ENCODE data around the gene CSF1R.
"Not testable (repeated sequence)": the region's sequence is repeated elsewhere in the genome, so short reads cannot be mapped to it uniquely, and the experiment has no call there.

The CSF1R gene

DNA sequence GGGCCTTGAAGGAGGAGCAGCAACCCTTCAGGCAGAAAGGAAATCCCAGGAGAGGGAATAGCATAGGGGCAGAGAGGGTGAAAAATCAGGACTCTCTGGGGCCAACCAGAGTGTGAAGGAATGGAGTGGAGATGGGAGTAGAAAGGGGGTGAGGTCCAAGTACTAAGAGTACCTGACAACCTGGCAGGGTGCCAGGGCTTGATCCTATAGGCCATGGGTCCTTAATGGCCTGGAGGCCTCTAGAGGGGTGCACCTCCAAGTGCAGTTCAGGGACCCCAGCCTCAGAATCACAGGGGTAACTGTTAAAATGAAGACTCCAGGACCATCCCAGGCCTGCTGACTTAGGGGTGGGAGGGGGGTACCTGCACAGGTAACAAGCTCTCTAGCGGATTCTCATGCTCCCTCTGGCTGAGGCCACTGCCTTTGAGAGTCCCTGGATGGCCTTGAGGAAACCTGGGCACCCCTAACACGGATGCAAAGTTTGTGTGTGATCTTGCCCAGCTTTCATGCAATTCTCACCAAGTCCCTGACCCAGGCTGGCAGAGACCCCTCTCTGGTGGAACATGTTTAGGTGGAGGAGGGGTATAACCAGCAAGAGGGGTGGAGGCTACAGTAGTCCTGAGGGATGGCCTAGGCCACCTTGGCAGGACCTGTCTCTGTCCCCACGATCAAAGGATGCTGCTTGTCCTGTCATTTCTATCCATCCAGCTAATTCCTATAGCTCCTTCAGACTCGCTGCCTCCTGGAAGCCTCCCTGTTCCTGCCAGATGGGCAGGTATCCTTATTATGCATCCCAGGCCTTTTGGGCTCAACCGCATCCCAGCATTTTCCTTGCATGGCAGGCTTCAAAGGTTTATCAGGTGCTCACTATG, 17.6 kb upstream of the CSF1R start:
- no peak for DNase-seq

- DNase-seq: no peak
These were observed 14.7 kb upstream of the CSF1R start for GRCh38 chr5:150101023-150101422.

DNA sequence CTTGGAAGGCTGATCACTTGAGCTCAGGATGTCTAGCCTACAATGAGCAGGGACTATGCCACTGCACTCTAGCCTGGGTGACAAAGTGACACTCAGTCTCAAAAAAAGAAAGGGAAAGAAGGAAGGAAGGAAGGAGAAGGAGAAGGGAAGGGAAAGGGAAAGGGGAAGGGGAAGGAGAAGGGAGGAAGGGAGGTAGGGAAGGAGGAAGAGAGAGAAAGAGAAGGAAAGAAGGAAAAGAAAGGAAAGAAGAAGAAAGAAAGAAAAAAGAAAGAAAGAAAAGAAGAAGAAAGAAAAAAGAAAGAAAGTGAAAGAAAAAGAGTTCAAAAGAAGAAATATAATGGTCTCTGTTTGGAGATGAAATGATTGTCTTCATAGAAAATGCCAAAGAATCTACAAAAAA, 10.8 kb upstream of the CSF1R start:
- no peak for DNase-seq

GRCh38 chr5:150092159-150092787, 5.9 kb upstream of the CSF1R start:
- DNase-seq: no peak

GRCh38 chr5:150085191-150085912, 1.0 kb downstream of the CSF1R start:
- no peak for DNase-seq

- not testable (repeated sequence) for DNase-seq
These were observed 1.6 kb downstream of the CSF1R start for GRCh38 chr5:150084754-150085153.

- DNase-seq: no peak
These were observed 3.5 kb downstream of the CSF1R start for GRCh38 chr5:150082889-150083288.

- no peak for DNase-seq
These were observed 4.0 kb downstream of the CSF1R start for GRCh38 chr5:150082374-150082773.

GRCh38 chr5:150081541-150082283, 4.6 kb downstream of the CSF1R start:
- no peak for DNase-seq

DNA sequence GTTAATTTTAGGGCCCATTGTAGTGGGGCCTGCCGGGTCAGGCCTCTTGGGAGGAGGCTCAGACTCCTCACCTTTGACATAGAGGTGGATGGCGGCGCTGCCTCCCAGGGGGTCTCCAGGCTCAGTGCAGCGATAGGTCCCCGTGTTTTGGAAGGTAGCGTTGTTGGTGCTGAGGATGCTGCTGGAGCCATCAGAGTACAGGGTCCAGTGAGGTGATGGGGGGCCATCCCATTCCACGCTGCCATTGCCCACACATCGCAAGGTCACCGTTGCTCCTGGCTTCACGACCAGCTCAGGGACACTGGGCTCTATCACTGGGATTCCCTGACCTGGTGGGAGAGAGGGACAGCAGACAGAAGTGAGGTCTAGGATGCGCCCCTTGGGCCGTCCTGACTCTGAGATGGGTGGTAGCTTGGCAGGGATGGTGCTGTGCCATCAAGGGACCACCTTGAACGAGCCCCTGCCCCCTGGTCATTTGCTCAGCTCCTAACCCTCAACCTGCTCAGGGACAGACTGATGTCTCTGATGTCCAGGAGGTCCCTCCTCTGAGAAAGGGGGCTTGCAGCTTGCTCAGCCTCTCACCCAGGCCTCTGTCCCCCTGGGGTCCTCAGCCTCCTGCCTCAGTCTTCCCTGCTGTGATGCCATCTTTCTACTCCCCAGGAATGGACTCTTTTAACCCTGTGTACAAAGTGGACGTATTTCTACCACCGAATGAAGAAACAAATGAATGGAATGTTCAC, 5.5 kb downstream of the CSF1R start:
- DNase-seq: no peak

GRCh38 chr5:150079909-150080461, 6.4 kb downstream of the CSF1R start:
- DNase-seq: no peak

DNA sequence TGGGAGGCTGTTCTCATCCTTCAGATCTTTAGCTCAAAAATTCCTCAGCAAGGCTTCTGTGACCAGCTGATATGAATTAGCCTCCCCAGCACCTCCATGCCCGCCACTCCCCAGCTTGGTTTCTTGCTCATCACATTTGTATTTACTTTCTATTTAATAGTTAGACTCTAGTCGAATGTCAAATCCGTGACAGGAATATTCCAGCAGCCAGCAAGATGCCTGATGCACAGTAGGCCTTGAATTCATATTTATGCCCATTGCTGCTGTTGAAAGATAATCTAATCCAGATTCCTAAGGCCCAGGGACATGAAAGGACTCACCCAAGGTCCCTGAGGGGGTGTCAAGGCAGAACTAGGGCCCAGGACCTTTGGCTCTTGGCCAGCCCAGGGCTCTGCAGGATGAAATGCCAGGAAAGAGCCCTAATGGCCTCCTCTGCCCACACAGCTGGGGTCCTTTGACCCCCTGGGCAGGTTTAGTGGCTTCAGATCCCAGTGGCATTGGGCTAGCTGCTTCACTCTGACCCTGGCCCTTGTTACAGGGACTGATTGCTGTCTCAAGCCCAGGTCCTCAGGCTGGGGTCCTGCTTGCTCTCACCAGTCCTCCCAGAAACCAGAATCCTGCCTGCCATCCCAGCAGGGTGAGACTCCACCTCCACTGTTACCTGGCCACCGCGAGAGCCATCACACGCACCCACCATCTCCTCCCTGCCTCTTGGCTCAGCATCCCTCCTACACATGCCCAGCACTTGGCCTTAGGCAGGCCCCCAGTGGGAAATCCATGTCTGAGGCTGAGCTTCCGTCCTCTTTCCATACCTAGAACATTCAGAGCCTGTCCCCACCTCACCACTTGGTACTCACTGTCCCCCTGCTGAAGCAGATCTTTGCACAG, 7.3 kb downstream of the CSF1R start:
- no peak for DNase-seq

DNA sequence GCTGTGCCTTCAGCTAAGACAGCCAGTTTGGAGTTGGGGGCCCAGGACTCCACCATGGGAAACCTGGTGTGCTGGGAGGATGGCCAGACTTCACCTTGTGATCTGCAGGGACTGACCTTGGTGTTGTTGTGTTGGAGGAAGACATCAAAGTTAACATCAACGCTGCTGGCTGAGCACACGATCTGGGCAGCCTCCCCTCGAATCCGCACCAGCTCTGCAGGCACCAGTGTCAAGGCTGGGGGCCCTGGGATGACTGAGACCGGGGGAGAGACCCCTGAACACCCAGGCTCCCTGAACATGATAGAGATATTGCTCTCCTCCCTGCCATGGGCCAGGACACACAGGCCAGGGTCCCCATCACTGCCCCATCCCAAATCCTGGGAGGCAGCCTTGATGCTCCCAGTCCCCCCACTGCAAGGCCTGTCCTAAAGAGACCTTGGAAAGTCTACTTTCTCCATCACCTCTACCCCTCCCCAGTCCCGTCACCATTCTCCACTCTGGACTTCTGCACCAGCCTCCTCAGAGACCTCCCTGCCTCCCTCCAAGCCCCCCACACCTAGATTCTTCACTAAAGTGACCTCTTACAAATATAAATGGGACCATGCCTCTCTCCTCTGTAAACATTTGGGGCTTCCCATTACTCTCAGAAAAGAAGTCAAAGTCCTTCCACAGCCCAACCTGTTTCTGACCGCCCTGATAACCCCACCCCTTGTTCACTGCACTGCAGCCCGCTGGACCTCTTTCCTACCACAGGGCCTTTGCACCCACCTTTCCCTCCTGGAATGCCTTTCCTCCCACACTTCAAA, 8.2 kb downstream of the CSF1R start:
- DNase-seq: no peak

- no peak for DNase-seq
These were observed 9.3 kb downstream of the CSF1R start for GRCh38 chr5:150077060-150077459.

DNA sequence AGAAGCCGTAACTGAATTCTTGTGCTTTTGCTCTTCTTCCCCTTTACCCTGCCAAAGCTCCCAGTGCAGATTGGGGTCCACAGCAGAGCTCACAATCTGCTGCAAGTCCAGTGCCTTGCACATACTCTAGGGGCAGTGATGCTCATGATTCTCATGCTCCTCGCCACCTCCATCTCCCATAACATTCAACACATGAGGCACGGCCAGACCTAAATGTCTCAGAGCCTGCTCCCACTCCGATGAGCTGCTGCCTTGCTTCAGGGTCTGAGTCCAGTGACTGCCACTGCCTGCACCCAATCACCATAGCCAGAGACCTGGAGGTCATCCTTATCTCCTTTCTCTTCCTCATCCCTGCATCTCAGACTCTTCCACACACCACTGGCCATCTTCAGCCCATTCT, 10.5 kb downstream of the CSF1R start:
- DNase-seq: no peak

DNA sequence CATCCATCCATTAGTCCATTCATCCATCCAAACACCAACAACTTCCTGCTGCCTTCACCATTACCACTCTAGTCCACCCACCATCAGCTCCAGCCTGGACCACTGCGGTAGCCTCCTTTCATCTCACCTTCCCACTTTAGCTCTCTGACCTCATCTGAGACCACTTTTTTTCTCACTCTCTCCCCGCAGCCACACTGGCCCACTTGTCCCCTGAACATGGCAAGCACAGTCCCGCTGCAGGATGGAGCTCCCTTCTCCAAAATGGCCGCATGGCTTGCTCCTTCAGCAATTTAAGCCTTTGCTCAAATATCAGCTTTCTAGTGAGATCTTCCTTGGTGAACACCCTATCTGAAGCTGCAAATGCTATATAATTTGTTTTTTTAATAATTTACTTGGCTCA, 11.1 kb downstream of the CSF1R start:
- no peak for DNase-seq

- no peak for DNase-seq
These were observed 12.7 kb downstream of the CSF1R start for GRCh38 chr5:150073677-150074076.

- no peak for DNase-seq
These were observed 13.2 kb downstream of the CSF1R start for GRCh38 chr5:150073086-150073625.

GRCh38 chr5:150070821-150071220, 15.5 kb downstream of the CSF1R start:
- no peak for DNase-seq
